H9 (cell line): Measurements from ENCODE around the gene PVALB. TPM values are rescaled to one million over a fixed set of nuclear protein-coding genes. Genes with fewer than 3 reads are reported as not detected.

ENCODE experiments used
- DNase-seq: peaks from one replicate; pipeline ENCODE4 v3.0.0-alpha.2; 2017
- H2AFZ ChIP-seq: one replicate; pipeline ENCODE4 v1.6.1; 2013; ENCODE audit warnings: mild to moderate bottlenecking, low read length, control low read depth, moderate library complexity
- H2AK5ac ChIP-seq: 2 replicates; pipeline ENCODE4 v1.6.1; 2013; ENCODE audit warnings: low read length, control low read depth, mixed read lengths; ENCODE audit not compliant: insufficient read length
- H2BK120ac ChIP-seq: one replicate; pipeline ENCODE4 v1.6.1; 2013; ENCODE audit warnings: low read depth, mild to moderate bottlenecking, low read length, control low read depth, inconsistent platforms; ENCODE audit not compliant: poor library complexity, severe bottlenecking
- H2BK12ac ChIP-seq: 2 replicates; pipeline ENCODE4 v1.6.1; 2013; ENCODE audit warnings: low read length, control low read depth, mixed read lengths, low read depth; ENCODE audit not compliant: insufficient read length
- H2BK15ac ChIP-seq: 2 replicates; pipeline ENCODE4 v1.6.1; 2013; ENCODE audit warnings: low read depth, low read length, control low read depth
- H2BK20ac ChIP-seq: one replicate; pipeline ENCODE4 v1.6.1; 2013; ENCODE audit warnings: low read depth, mild to moderate bottlenecking, low read length, control low read depth, inconsistent platforms; ENCODE audit not compliant: poor library complexity, severe bottlenecking
- H2BK5ac ChIP-seq: 2 replicates; pipeline ENCODE4 v1.6.1; 2013; ENCODE audit warnings: low read length, control low read depth, mixed read lengths; ENCODE audit not compliant: insufficient read length
- H3K14ac ChIP-seq: 2 replicates; pipeline ENCODE4 v1.6.1; 2013; ENCODE audit warnings: low read length, control low read depth; ENCODE audit not compliant: insufficient read depth
- H3K18ac ChIP-seq: 2 replicates; pipeline ENCODE4 v1.6.1; 2013; ENCODE audit warnings: low read depth, mild to moderate bottlenecking, mixed read lengths, low read length, control low read depth; ENCODE audit not compliant: insufficient read length
- H3K23ac ChIP-seq: 2 replicates; pipeline ENCODE4 v1.6.1; 2013; ENCODE audit warnings: low read length, control low read depth, mixed read lengths, low read depth; ENCODE audit not compliant: insufficient read length
- H3K23me2 ChIP-seq: 2 replicates; pipeline ENCODE4 v1.6.1; 2013; ENCODE audit warnings: low read depth, mild to moderate bottlenecking, mixed read lengths, low read length, control low read depth; ENCODE audit not compliant: insufficient read length, poor library complexity, severe bottlenecking
- H3K27ac ChIP-seq: 2 replicates; pipeline ENCODE4 v1.5.1; 2013; ENCODE audit warnings: low read length, control low read depth, mixed read lengths, low read depth; ENCODE audit not compliant: insufficient read length
- H3K27me3 ChIP-seq: 2 replicates; pipeline ENCODE4 v1.6.1; 2013; ENCODE audit warnings: low read length, control low read depth, inconsistent platforms; ENCODE audit not compliant: insufficient read depth
- H3K4ac ChIP-seq: 2 replicates; pipeline ENCODE4 v1.6.1; 2013; ENCODE audit warnings: low read depth, mild to moderate bottlenecking, control low read depth, inconsistent platforms, low read length, moderate library complexity
- H3K4me1 ChIP-seq: 2 replicates; pipeline ENCODE4 v1.6.1; 2013; ENCODE audit warnings: low read length, control low read depth, inconsistent platforms; ENCODE audit not compliant: insufficient read depth
- H3K4me2 ChIP-seq: 2 replicates; pipeline ENCODE4 v1.6.1; 2013; ENCODE audit warnings: low read length, control low read depth, mixed read lengths; ENCODE audit not compliant: insufficient read length, insufficient read depth
- H3K56ac ChIP-seq: 2 replicates; pipeline ENCODE4 v1.6.1; 2013; ENCODE audit warnings: low read depth, mild to moderate bottlenecking, mixed read lengths, low read length, control low read depth; ENCODE audit not compliant: insufficient read length
- H3K79me1 ChIP-seq: 2 replicates; pipeline ENCODE4 v1.6.1; 2013; ENCODE audit warnings: low read depth, mild to moderate bottlenecking, moderate library complexity, low read length, control low read depth, inconsistent platforms; ENCODE audit not compliant: insufficient read depth, poor library complexity, severe bottlenecking
- H3K79me2 ChIP-seq: 2 replicates; pipeline ENCODE4 v1.6.1; 2013; ENCODE audit warnings: low read length, control low read depth, inconsistent platforms; ENCODE audit not compliant: insufficient read depth
- H3K9ac ChIP-seq: 2 replicates; pipeline ENCODE4 v1.6.1; 2013; ENCODE audit warnings: low read length, control low read depth, mixed read lengths; ENCODE audit not compliant: insufficient read length; ENCODE audit errors: extremely low read depth
- H3K9me3 ChIP-seq: one replicate; pipeline ENCODE4 v1.6.1; 2013; ENCODE audit warnings: low read depth, low read length, inconsistent platforms; ENCODE audit not compliant: control insufficient read depth
- H3T11ph ChIP-seq: one replicate; pipeline ENCODE4 v1.6.1; 2013; ENCODE audit warnings: mild to moderate bottlenecking, low read length, control low read depth, inconsistent platforms
- H4K20me1 ChIP-seq: one replicate; pipeline ENCODE4 v1.6.1; 2013; ENCODE audit not compliant: control insufficient read depth, insufficient read length, insufficient read depth
- H4K5ac ChIP-seq: 2 replicates; pipeline ENCODE4 v1.6.1; 2013; ENCODE audit warnings: low read depth, mild to moderate bottlenecking, mixed read lengths, low read length, control low read depth; ENCODE audit not compliant: insufficient read length
- H4K8ac ChIP-seq: replicated peaks from 2 replicates; pipeline ENCODE4 v1.6.1; 2013; ENCODE audit warnings: low read length, control low read depth, mixed read lengths, low read depth; ENCODE audit not compliant: insufficient read length
- H4K91ac ChIP-seq: 2 replicates; pipeline ENCODE4 v1.6.1; 2013; ENCODE audit warnings: low read depth, mild to moderate bottlenecking, moderate library complexity, mixed read lengths, low read length, control low read depth; ENCODE audit not compliant: insufficient read length
- H3K27ac Mint-ChIP-seq, 3 experiments: 2 replicates in 2 of 3; 3 replicates in 1 of 3; pipeline ENCODE4 v1.8.0; 2020 to 2021; ENCODE audit warnings: mixed read lengths in 3 of 3, mild to moderate bottlenecking in 1 of 3, moderate library complexity in 1 of 3
- H3K27me3 Mint-ChIP-seq: 2 replicates; pipeline ENCODE4 v1.8.0; 2021; ENCODE audit warnings: low read depth, mild to moderate bottlenecking, moderate library complexity, mixed read lengths
- H3K36me3 Mint-ChIP-seq, 3 experiments: 2 replicates in 2 of 3; 3 replicates in 1 of 3; pipeline ENCODE4 v1.8.0; 2020 to 2021; ENCODE audit warnings: low read depth in 3 of 3, mixed read lengths in 3 of 3; ENCODE audit not compliant: insufficient read depth in 1 of 3
- H3K4me1 Mint-ChIP-seq, 2 experiments: 2 replicates each; pipeline ENCODE4 v1.8.0; 2020; ENCODE audit warnings: mixed read lengths in 2 of 2
- H3K4me3 Mint-ChIP-seq, 2 experiments: 2 replicates in 1 of 2; 3 replicates in 1 of 2; pipeline ENCODE4 v1.8.0; 2020 to 2021; ENCODE audit warnings: mild to moderate bottlenecking in 2 of 2, mixed read lengths in 2 of 2, moderate library complexity in 1 of 2
- H3K9me3 Mint-ChIP-seq, 2 experiments: 2 replicates in 1 of 2; 3 replicates in 1 of 2; pipeline ENCODE4 v1.8.0; 2020; ENCODE audit warnings: mild to moderate bottlenecking in 2 of 2, mixed read lengths in 2 of 2, moderate library complexity in 1 of 2
- WGBS: extraction: QIAGEN DNeasy Blood & Tissue Kit; methylation state at CpG from one replicate; pipeline ENCODE4 v1.1.7; 2013; ENCODE audit warnings: missing lambda C conversion rate, low lambda C conversion rate, mixed read lengths; ENCODE audit not compliant: insufficient read length; ENCODE audit errors: extremely low coverage; 5-methylcytosine and 5-hydroxymethylcytosine counted together
- total RNA-seq: library from RNA; stranded (reverse); gene quantifications from 2 replicates; pipeline ENCODE4 v1.2.1, GENCODE V29; 2021
- TF ChIP-seq, protein P1 (sequence below): fragments of 200-600 bp; sonication (generic); conservative IDR thresholded peaks from 3 replicates; pipeline ENCODE4 v1.8.0; 2021; ENCODE audit warnings: antibody characterized with exemption, mild to moderate bottlenecking

PVALB gene
- total RNA-seq, 1 experiment from 2014 or later = 2.7 TPM

DNA sequence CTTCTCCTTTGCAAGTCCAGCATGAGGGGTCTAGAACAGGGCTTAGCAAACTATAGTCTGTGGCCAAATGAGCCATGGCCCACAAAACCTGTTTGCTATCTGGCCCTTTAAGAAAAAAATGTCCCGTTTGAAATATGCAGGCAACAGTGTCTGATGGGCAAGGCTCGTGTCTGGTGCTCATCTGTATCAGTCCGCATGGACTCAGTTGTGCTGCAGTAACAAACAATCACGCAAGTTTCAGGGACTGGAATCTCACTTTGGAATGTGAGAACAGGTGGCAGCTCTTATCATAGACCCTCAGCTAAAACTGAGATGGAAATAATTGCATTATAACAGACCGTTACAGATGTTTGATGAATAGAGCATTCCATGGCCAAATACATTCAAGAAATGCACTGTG, 19.1 kb upstream of the PVALB start:
- Histone ChIP-seq H3K79me2 (no peaks in the 10 kb centered on the region; the same call in 1 of the 2 replicates), H2BK20ac (no peak overlapping the region), H3K18ac (no peak overlapping the region), H3K23me2 (no peaks in the 10 kb centered on the region), H3K23ac (no peak overlapping the region), H3K4me1 (no peaks in the 10 kb centered on the region), H4K91ac (no peak overlapping the region), H2BK12ac (no peak overlapping the region), H2BK120ac (no peak overlapping the region), H3K4ac (no peak overlapping the region), H3K14ac (no peak overlapping the region), H2AK5ac (no peak overlapping the region), H3K27me3 (no peaks in the 10 kb centered on the region), H2BK5ac (no peak overlapping the region), H3K27ac (no peak overlapping the region), H4K8ac (no peak overlapping the region), H3T11ph (no peak overlapping the region), H4K20me1 (no peaks in the 10 kb centered on the region), H2AFZ (no peak overlapping the region), H3K9ac (no peak overlapping the region), H3K56ac (no peak overlapping the region), H3K9me3 (no peaks in the 10 kb centered on the region), H2BK15ac (no peak overlapping the region), H3K79me1 (no peaks in the 10 kb centered on the region), H4K5ac (no peak overlapping the region), H3K4me2 (no peak overlapping the region)
- peaks cover 39% of the 10 kb centered on the region for H3K27me3 Mint-ChIP-seq
- TF ChIP-seq, protein P1, sequence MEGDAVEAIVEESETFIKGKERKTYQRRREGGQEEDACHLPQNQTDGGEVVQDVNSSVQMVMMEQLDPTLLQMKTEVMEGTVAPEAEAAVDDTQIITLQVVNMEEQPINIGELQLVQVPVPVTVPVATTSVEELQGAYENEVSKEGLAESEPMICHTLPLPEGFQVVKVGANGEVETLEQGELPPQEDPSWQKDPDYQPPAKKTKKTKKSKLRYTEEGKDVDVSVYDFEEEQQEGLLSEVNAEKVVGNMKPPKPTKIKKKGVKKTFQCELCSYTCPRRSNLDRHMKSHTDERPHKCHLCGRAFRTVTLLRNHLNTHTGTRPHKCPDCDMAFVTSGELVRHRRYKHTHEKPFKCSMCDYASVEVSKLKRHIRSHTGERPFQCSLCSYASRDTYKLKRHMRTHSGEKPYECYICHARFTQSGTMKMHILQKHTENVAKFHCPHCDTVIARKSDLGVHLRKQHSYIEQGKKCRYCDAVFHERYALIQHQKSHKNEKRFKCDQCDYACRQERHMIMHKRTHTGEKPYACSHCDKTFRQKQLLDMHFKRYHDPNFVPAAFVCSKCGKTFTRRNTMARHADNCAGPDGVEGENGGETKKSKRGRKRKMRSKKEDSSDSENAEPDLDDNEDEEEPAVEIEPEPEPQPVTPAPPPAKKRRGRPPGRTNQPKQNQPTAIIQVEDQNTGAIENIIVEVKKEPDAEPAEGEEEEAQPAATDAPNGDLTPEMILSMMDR = no peak
- no peak for DNase-seq
- H3K4me1 Mint-ChIP-seq = no peaks in the 10 kb centered on the region
- peaks cover 0 to 7% (median 5%) of the 10 kb centered on the region in 3 experiments; a peak in 4 of 7 replicates for H3K36me3 Mint-ChIP-seq
- no CpG with 5 or more reads among the region's 5 CpGs for WGBS
- H3K4me3 Mint-ChIP-seq = no peak overlapping the region
- H3K9me3 Mint-ChIP-seq = peaks cover 14 to 17% of the 10 kb centered on the region in 2 experiments
- no peak overlapping the region for H3K27ac Mint-ChIP-seq
